ENCODE data around the gene FANCD2. TPM values are rescaled to one million over a fixed set of nuclear protein-coding genes. Genes with fewer than 3 reads are reported as not detected.
A peak's percentile ranks its signal among the peaks of the same experiment; 100 is the strongest.

The FANCD2 gene
- total RNA-seq = 10 to 100 TPM in 1 of 2 donors, 1 to 10 TPM in 1; 6.9 to 31.1 TPM

GRCh38 chr3:10026084-10026890 lies at the start of gene FANCD2:
Gene FANCD2, plus strand, starts transcription at chr3:10026437. Its CDS starts 2,221 bp downstream, at chr3:10028658.
- intact Hi-C loops (cut with DNase I) = no loop called here
- peak within 1 kb of the TSS; percentile 92 for H3K4me3 ChIP-seq
- no peak for TF ChIP-seq CTCF (IDR thresholded peaks at IDR 0.05)
- no peaks in the 10 kb centered on the region for H3K27me3 ChIP-seq
- H3K4me1 ChIP-seq = peaks cover 10% of the 10 kb centered on the region
- peak; percentile 92 for DNase-seq
- peak within 1 kb of the TSS; percentile 66 for H3K27ac ChIP-seq
- H3K9ac ChIP-seq (ENCODE audit: low read depth in 2 of 2, low read length in 2 of 2) = peak within 1 kb of the TSS; percentile 79 to 94
- peaks cover 6% of the 10 kb centered on the region for H3K36me3 ChIP-seq
- no peaks in the 10 kb centered on the region for H3K9me3 ChIP-seq

GRCh38 chr3:9976721-9977709 lies 49.2 kb upstream of the FANCD2 start:
- Histone ChIP-seq H3K4me3 (no peak overlapping the region), H3K9ac (ENCODE audit: low read depth in 2 of 2, low read length in 2 of 2) (no peak overlapping the region), H3K27ac (peak overlapping the region; percentile 10), H3K9me3 (no peaks in the 10 kb centered on the region), H3K36me3 (no peaks in the 10 kb centered on the region), H3K27me3 (no peaks in the 10 kb centered on the region), H3K4me1 (no peaks in the 10 kb centered on the region)
- no peak for TF ChIP-seq CTCF (IDR thresholded peaks at IDR 0.05)
- DNase-seq = peak; percentile 42
- intact Hi-C loops (cut with DNase I) = no loop called here

- no peaks in the 10 kb centered on the region for H3K36me3 ChIP-seq
- intact Hi-C loops (cut with DNase I) = no loop called here
- H3K9me3 ChIP-seq = no peaks in the 10 kb centered on the region
- TF ChIP-seq CTCF (IDR thresholded peaks at IDR 0.05) = no peak
- H3K27ac ChIP-seq = no peak overlapping the region
- no peak for DNase-seq
- H3K27me3 ChIP-seq = no peaks in the 10 kb centered on the region
- no peaks in the 10 kb centered on the region for H3K4me1 ChIP-seq
- no peak overlapping the region for H3K9ac ChIP-seq (ENCODE audit: low read depth in 2 of 2, low read length in 2 of 2)
- no peak overlapping the region for H3K4me3 ChIP-seq
These were observed 47.4 kb upstream of the FANCD2 start for GRCh38 chr3:9978710-9979305.

- Histone ChIP-seq H3K4me1 (peaks cover 1% of the 10 kb centered on the region), H3K9me3 (no peaks in the 10 kb centered on the region), H3K36me3 (no peaks in the 10 kb centered on the region), H3K9ac (ENCODE audit: low read depth in 2 of 2, low read length in 2 of 2) (no peak overlapping the region), H3K27ac (no peak overlapping the region), H3K27me3 (no peaks in the 10 kb centered on the region), H3K4me3 (no peak overlapping the region)
- TF ChIP-seq CTCF (IDR thresholded peaks at IDR 0.05) = no peak
- intact Hi-C loops (cut with DNase I) = no loop called here
- DNase-seq = no peak
These were observed 46.0 kb upstream of the FANCD2 start for GRCh38 chr3:9980251-9980650.

GRCh38 chr3:9986230-9986725 lies 40.0 kb upstream of the FANCD2 start:
- Histone ChIP-seq H3K4me1 (peaks cover 16% of the 10 kb centered on the region), H3K9ac (ENCODE audit: low read depth in 2 of 2, low read length in 2 of 2) (peak overlapping the region; percentile 80 to 89), H3K27ac (no peak overlapping the region), H3K27me3 (no peaks in the 10 kb centered on the region), H3K9me3 (no peaks in the 10 kb centered on the region), H3K4me3 (peak overlapping the region; percentile 86), H3K36me3 (no peaks in the 10 kb centered on the region)
- intact Hi-C loops (cut with DNase I) = no loop called here
- no peak for DNase-seq
- TF ChIP-seq CTCF (IDR thresholded peaks at IDR 0.05) = no peak
